A549 (cell line): ENCODE data around the gene MYADM.
"Not testable (repeated sequence)": the region's sequence is repeated elsewhere in the genome, so short reads cannot be mapped to it uniquely, and the experiment has no call there.

Source experiments
- EHF ChIP-seq: fragments of 250-450 bp; sonication (Bioruptor Pico); IDR thresholded peaks from 2 replicates; pipeline ENCODE4 v1.5.0; 2020; ENCODE audit warnings: mild to moderate bottlenecking
- EP300 ChIP-seq, 2 experiments: fragments of >200 bp; sonication (Bioruptor Twin); formaldehyde crosslinking; IDR thresholded peaks; 2 replicates in 1 of 2; 3 replicates in 1 of 2; pipeline ENCODE4 v1.6.1; 2016 to 2017
- HOXA7 ChIP-seq: fragments of 250-450 bp; sonication (Bioruptor Pico); IDR thresholded peaks from 2 replicates; pipeline ENCODE4 v1.5.0; 2020; ENCODE audit warnings: mild to moderate bottlenecking, moderate library complexity
- KDM1A ChIP-seq: fragments of 200-600 bp; sonication (generic); IDR thresholded peaks from 2 replicates; pipeline ENCODE4 v1.6.1; 2016; ENCODE audit warnings: low read depth, mild to moderate bottlenecking
- MAZ ChIP-seq: fragments of 150-350 bp; IDR thresholded peaks from 2 replicates; pipeline ENCODE4 v1.6.1; 2014; ENCODE audit warnings: antibody characterized with exemption, low read depth, low read length, borderline replicate concordance
- MYC ChIP-seq: IDR thresholded peaks from 2 replicates; pipeline ENCODE4 v1.6.1; 2012; ENCODE audit warnings: mild to moderate bottlenecking, inconsistent platforms, low read length, improper control_type of control experiment, borderline replicate concordance
- NFE2L2 ChIP-seq: fragments of 150-350 bp; conservative IDR thresholded peaks from 2 replicates; pipeline ENCODE4 v1.6.1; 2014; ENCODE audit warnings: low read length
- NR3C1 ChIP-seq: fragments of >200 bp; sonication (Bioruptor Twin); formaldehyde crosslinking; IDR thresholded peaks from 3 replicates; pipeline ENCODE4 v1.6.1; 2017
- POLR2A ChIP-seq: IDR thresholded peaks from 2 replicates; pipeline ENCODE4 v1.6.1; 2012; ENCODE audit warnings: mild to moderate bottlenecking, low read length
- POLR2AphosphoS2 ChIP-seq: conservative IDR thresholded peaks from 2 replicates; pipeline ENCODE4 v1.6.1; 2012; ENCODE audit warnings: low read length, improper control_type of control experiment, inconsistent platforms
- RAD21 ChIP-seq, 2 experiments: fragments of >200 bp in 1 of 2; sonication (Bioruptor Twin) in 1 of 2; formaldehyde crosslinking in 1 of 2; IDR thresholded peaks in 1 of 2; conservative IDR thresholded peaks in 1 of 2; 2 replicates in 1 of 2; 3 replicates in 1 of 2; pipeline ENCODE4 v1.6.1; 2012 to 2018; ENCODE audit warnings: inconsistent platforms in 1 of 2
- TF ChIP-seq, protein P1 (sequence below): fragments of >200 bp; sonication (Bioruptor Twin); formaldehyde crosslinking; IDR thresholded peaks from 3 replicates; pipeline ENCODE4 v1.5.1; 2016
- TF ChIP-seq, protein P2 (sequence below): fragments of 200-600 bp; sonication (generic); IDR thresholded peaks from 2 replicates; pipeline ENCODE4 v1.6.1; 2016; ENCODE audit warnings: antibody characterized with exemption, mild to moderate bottlenecking, moderate library complexity

DNA sequence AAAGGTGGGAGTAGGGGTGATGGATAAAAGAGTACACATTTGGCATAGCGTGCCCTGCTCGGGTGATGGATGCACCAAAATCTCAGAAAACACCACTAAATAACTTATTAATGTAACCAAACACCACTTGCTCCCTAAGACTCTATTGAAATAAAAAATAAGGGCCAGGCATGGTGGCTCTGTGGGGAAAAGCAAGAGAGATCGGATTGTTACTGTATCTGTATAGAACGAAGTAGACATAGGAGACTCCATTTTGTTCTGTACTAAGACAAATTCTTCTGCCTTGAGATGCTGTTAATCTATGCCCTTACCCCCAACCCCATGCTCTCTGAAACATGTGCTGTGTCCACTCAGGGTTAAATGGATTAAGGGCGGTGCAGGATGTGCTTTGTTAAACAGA, 29.2 kb upstream of the MYADM start:
- TF ChIP-seq HOXA7 (CRISPR knock-in tag); POLR2A; POLR2AphosphoS2; RAD21 (conservative IDR thresholded peaks at IDR 0.05 in 1 of 2, IDR thresholded peaks at IDR 0.05 in 1 of 2); NR3C1; EP300 (IDR thresholded peaks at IDR 0.05); KDM1A; MAZ; NFE2L2; MYC: not testable (repeated sequence)
- TF ChIP-seq EHF (CRISPR knock-in tag) = peak; percentile 78; the same call in 1 of the 2 replicates
- TF ChIP-seq, protein P1, sequence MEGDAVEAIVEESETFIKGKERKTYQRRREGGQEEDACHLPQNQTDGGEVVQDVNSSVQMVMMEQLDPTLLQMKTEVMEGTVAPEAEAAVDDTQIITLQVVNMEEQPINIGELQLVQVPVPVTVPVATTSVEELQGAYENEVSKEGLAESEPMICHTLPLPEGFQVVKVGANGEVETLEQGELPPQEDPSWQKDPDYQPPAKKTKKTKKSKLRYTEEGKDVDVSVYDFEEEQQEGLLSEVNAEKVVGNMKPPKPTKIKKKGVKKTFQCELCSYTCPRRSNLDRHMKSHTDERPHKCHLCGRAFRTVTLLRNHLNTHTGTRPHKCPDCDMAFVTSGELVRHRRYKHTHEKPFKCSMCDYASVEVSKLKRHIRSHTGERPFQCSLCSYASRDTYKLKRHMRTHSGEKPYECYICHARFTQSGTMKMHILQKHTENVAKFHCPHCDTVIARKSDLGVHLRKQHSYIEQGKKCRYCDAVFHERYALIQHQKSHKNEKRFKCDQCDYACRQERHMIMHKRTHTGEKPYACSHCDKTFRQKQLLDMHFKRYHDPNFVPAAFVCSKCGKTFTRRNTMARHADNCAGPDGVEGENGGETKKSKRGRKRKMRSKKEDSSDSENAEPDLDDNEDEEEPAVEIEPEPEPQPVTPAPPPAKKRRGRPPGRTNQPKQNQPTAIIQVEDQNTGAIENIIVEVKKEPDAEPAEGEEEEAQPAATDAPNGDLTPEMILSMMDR = not testable (repeated sequence)
- TF ChIP-seq, protein P2, sequence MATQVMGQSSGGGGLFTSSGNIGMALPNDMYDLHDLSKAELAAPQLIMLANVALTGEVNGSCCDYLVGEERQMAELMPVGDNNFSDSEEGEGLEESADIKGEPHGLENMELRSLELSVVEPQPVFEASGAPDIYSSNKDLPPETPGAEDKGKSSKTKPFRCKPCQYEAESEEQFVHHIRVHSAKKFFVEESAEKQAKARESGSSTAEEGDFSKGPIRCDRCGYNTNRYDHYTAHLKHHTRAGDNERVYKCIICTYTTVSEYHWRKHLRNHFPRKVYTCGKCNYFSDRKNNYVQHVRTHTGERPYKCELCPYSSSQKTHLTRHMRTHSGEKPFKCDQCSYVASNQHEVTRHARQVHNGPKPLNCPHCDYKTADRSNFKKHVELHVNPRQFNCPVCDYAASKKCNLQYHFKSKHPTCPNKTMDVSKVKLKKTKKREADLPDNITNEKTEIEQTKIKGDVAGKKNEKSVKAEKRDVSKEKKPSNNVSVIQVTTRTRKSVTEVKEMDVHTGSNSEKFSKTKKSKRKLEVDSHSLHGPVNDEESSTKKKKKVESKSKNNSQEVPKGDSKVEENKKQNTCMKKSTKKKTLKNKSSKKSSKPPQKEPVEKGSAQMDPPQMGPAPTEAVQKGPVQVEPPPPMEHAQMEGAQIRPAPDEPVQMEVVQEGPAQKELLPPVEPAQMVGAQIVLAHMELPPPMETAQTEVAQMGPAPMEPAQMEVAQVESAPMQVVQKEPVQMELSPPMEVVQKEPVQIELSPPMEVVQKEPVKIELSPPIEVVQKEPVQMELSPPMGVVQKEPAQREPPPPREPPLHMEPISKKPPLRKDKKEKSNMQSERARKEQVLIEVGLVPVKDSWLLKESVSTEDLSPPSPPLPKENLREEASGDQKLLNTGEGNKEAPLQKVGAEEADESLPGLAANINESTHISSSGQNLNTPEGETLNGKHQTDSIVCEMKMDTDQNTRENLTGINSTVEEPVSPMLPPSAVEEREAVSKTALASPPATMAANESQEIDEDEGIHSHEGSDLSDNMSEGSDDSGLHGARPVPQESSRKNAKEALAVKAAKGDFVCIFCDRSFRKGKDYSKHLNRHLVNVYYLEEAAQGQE = not testable (repeated sequence)
